Astrocyte (in vitro differentiated cells and primary cell): ENCODE data around the gene MMP24OS.

Experiments used
- EZH2 ChIP-seq: IDR thresholded peaks from 2 replicates; pipeline ENCODE4 v1.6.1; 2012; ENCODE audit warnings: mild to moderate bottlenecking, low read length, inconsistent platforms; ENCODE audit not compliant: insufficient read depth
- TF ChIP-seq, protein P1 (sequence below): IDR thresholded peaks from 2 replicates; pipeline ENCODE4 v1.5.1; 2011; ENCODE audit warnings: low read depth, mild to moderate bottlenecking, inconsistent platforms, low read length, moderate library complexity; ENCODE audit not compliant: insufficient read depth

DNA sequence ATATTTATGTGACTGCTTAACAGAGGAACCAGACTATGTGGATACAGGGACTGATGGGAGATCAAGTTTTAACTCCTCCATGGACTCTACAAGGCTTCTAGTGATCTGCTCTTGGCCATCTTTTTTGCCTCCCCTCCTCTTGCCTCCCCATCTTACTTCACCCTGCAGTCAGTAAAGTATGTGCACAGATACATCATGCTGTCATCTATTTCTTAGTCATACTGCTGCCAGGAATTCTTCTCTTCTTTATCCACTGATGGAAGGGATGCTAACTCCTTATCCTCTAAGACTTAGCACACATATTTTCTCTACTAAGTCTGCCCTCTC, 41.9 kb upstream of the MMP24OS start:
- TF ChIP-seq, protein P1, sequence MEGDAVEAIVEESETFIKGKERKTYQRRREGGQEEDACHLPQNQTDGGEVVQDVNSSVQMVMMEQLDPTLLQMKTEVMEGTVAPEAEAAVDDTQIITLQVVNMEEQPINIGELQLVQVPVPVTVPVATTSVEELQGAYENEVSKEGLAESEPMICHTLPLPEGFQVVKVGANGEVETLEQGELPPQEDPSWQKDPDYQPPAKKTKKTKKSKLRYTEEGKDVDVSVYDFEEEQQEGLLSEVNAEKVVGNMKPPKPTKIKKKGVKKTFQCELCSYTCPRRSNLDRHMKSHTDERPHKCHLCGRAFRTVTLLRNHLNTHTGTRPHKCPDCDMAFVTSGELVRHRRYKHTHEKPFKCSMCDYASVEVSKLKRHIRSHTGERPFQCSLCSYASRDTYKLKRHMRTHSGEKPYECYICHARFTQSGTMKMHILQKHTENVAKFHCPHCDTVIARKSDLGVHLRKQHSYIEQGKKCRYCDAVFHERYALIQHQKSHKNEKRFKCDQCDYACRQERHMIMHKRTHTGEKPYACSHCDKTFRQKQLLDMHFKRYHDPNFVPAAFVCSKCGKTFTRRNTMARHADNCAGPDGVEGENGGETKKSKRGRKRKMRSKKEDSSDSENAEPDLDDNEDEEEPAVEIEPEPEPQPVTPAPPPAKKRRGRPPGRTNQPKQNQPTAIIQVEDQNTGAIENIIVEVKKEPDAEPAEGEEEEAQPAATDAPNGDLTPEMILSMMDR, result no peak
- no peak for TF ChIP-seq EZH2
